Retinal pigment epithelial cell (primary cell): ENCODE measurements around the gene TRAPPC6A.

Experiments
- DNase-seq: peaks from one replicate; pipeline ENCODE4 v3.0.0-alpha.2; 2010; ENCODE audit warnings: low read depth
- H3K4me3 ChIP-seq: 2 replicates; pipeline ENCODE4 v1.5.1; 2011; ENCODE audit warnings: mild to moderate bottlenecking, low read length, control low read depth, moderate library complexity
- TF ChIP-seq, protein P1 (sequence below): conservative IDR thresholded peaks from 2 replicates; pipeline ENCODE4 v1.5.1; 2011; ENCODE audit warnings: low read depth, low read length, control low read depth, inconsistent platforms

TRAPPC6A gene

GRCh38 chr19:45186509-45187334 is 8.7 kb upstream of the TRAPPC6A start:
- H3K4me3 ChIP-seq = no peak overlapping the region
- DNase-seq = no peak
- TF ChIP-seq, protein P1, sequence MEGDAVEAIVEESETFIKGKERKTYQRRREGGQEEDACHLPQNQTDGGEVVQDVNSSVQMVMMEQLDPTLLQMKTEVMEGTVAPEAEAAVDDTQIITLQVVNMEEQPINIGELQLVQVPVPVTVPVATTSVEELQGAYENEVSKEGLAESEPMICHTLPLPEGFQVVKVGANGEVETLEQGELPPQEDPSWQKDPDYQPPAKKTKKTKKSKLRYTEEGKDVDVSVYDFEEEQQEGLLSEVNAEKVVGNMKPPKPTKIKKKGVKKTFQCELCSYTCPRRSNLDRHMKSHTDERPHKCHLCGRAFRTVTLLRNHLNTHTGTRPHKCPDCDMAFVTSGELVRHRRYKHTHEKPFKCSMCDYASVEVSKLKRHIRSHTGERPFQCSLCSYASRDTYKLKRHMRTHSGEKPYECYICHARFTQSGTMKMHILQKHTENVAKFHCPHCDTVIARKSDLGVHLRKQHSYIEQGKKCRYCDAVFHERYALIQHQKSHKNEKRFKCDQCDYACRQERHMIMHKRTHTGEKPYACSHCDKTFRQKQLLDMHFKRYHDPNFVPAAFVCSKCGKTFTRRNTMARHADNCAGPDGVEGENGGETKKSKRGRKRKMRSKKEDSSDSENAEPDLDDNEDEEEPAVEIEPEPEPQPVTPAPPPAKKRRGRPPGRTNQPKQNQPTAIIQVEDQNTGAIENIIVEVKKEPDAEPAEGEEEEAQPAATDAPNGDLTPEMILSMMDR = no peak

DNA sequence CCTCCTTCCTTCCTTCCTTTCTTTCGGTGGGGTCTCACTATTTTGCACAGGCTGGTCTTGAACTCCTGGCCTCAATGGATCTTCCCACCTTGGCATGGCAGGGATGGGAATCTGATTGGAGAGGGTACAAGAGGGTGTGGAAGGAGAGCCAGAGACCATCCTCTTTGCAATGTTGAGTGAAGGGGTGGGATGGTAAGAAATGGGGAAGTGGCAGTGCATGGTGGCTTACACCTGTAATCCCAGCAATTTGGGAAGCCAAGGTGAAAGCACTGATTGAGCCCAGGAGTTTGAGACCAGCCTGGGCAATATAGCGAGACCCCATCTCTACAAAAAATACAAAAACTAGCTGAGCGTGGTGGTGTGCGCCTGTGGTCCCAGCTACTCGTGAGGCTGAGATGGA is 6.1 kb upstream of the TRAPPC6A start:
- TF ChIP-seq, protein P1 = no peak
- DNase-seq = no peak
- H3K4me3 ChIP-seq = no peak overlapping the region

DNA sequence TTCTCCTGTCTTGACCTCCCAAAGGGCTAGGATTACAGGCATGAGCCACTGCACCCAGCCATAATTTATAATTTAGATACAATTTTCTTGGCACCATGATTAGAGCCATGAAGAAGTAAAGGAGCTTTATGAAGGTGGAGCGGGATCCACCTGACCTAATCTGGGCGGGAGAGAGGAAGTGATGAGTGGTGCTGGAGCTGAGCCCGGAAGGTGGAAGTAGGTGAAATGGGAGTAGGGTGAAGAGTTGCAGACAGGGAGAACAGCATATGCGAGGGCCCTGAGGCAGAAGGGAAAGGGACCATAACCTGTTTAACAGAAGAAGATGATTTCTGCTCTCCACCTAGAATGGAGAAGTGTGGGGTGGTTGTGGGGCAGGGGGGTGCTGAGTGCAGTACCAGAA is 4.7 kb upstream of the TRAPPC6A start:
- TF ChIP-seq, protein P1 = no peak
- DNase-seq = no peak
- H3K4me3 ChIP-seq = no peak overlapping the region

GRCh38 chr19:45180936-45181335 is 2.9 kb upstream of the TRAPPC6A start:
- TF ChIP-seq, protein P1 = no peak
- DNase-seq = no peak
- H3K4me3 ChIP-seq = no peak overlapping the region

DNA sequence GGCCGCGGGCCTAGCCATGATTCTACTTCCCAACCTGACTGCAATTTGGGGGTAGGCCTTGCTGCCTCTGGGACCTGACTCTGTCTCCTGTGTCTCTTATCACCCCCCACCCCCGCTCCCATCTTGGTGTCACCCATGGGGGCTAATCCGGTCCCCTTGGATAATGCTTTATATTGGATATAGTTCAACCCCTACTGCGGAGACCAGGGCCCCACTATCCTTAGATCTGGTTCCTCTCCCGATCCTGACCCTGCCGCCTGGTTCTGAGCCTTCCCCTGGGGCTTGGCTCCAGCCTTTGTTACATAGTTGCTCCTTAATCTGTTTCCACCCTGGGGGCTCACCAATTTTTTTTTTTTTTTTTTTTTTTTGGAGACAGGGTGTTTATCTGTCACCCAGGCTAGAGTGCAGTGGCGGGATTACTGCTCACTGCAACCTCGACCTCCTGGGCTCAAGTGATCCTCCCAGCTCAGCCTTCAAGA is 1.9 kb upstream of the TRAPPC6A start:
- TF ChIP-seq, protein P1 = no peak
- DNase-seq = no peak
- H3K4me3 ChIP-seq = peak overlapping the region; percentile 97

- TF ChIP-seq, protein P1 = no peak
- H3K4me3 ChIP-seq = peak overlapping the region; percentile 97
- no peak for DNase-seq
These were observed 1.2 kb upstream of the TRAPPC6A start for GRCh38 chr19:45179072-45179891.
